WTC11 (cell line): Measurements from ENCODE around the gene CERS3. TPM values are rescaled to one million over a fixed set of nuclear protein-coding genes. Genes with fewer than 3 reads are reported as not detected.

Experiments
- ATAC-seq: fragments of 200-7000 bp; cut with Tn5 transposase; 2 replicates; pipeline ENCODE4 v1.10.0; 2021; ENCODE audit warnings: mild to moderate bottlenecking, moderate library complexity
- CTCF ChIA-PET: fragments of 300-600 bp; sonication (Branson Sonifier 250); formaldehyde crosslinking; loops from one replicate; lab custom pipeline; 2021; ENCODE audit warnings: antibody characterized with exemption; lab: Charles Lee
- POLR2A ChIA-PET: fragments of 350-600 bp; sonication (Branson Sonifier 250); formaldehyde crosslinking; loops from one replicate; lab custom pipeline; 2021; ENCODE audit warnings: antibody characterized with exemption; lab: Charles Lee
- DNase-seq: peaks from one replicate; pipeline ENCODE4 v3.0.0; 2021; ENCODE audit warnings: low spot score
- H3K27ac Mint-ChIP-seq: 2 replicates; pipeline ENCODE4 v1.8.0; 2021; ENCODE audit warnings: mixed read lengths
- H3K27me3 Mint-ChIP-seq: 2 replicates; pipeline ENCODE4 v1.8.0; 2021; ENCODE audit warnings: low read depth, mild to moderate bottlenecking, moderate library complexity, mixed read lengths
- H3K36me3 Mint-ChIP-seq: 2 replicates; pipeline ENCODE4 v1.8.0; 2021; ENCODE audit warnings: mixed read lengths
- H3K4me1 Mint-ChIP-seq: 2 replicates; pipeline ENCODE4 v1.8.0; 2022; ENCODE audit warnings: mixed read lengths
- H3K4me3 Mint-ChIP-seq: 2 replicates; pipeline ENCODE4 v1.8.0; 2021; ENCODE audit warnings: mild to moderate bottlenecking, moderate library complexity, mixed read lengths
- H3K9me3 Mint-ChIP-seq: 2 replicates; pipeline ENCODE4 v1.8.0; 2021; ENCODE audit warnings: mixed read lengths
- AR ChIP-seq: fragments of 250-450 bp; sonication (Bioruptor Pico); IDR thresholded peaks from 2 replicates; pipeline ENCODE4 v1.9.0; 2021; ENCODE audit warnings: mild to moderate bottlenecking
- FOXP1 ChIP-seq: sonication (generic); formaldehyde crosslinking; IDR thresholded peaks from 2 replicates; pipeline ENCODE4 v1.8.0; 2022; ENCODE audit warnings: missing genetic modification reagents, mild to moderate bottlenecking, moderate library complexity, borderline replicate concordance
- FOXP4 ChIP-seq: sonication (generic); formaldehyde crosslinking; IDR thresholded peaks from 2 replicates; pipeline ENCODE4 v1.8.0; 2022; ENCODE audit warnings: mild to moderate bottlenecking, missing genetic modification reagents
- GABPB1 ChIP-seq: sonication (generic); formaldehyde crosslinking; IDR thresholded peaks from 2 replicates; pipeline ENCODE4 v1.8.1; 2023; ENCODE audit warnings: mild to moderate bottlenecking, missing genetic modification reagents
- GRHL2 ChIP-seq: fragments of 250-450 bp; sonication (Bioruptor Pico); IDR thresholded peaks from 2 replicates; pipeline ENCODE4 v1.8.0; 2022; ENCODE audit warnings: mild to moderate bottlenecking, moderate library complexity; ENCODE audit not compliant: insufficient replicate concordance, severe bottlenecking
- HMGXB4 ChIP-seq: sonication (generic); formaldehyde crosslinking; IDR thresholded peaks from 2 replicates; pipeline ENCODE4 v1.8.1; 2023; ENCODE audit warnings: mild to moderate bottlenecking, moderate library complexity, missing genetic modification reagents
- IRF2 ChIP-seq: sonication (generic); formaldehyde crosslinking; IDR thresholded peaks from 2 replicates; pipeline ENCODE4 v1.8.0; 2022; ENCODE audit warnings: low read depth, missing genetic modification reagents, borderline replicate concordance
- JAZF1 ChIP-seq: fragments of 250-450 bp; sonication (Bioruptor Pico); IDR thresholded peaks from 2 replicates; pipeline ENCODE4 v1.9.0; 2021; ENCODE audit warnings: moderate library complexity, mild to moderate bottlenecking, inconsistent platforms
- MXD4 ChIP-seq: fragments of 250-450 bp; sonication (Bioruptor Pico); IDR thresholded peaks from 2 replicates; pipeline ENCODE4 v1.8.0; 2021; ENCODE audit warnings: mild to moderate bottlenecking, moderate library complexity, borderline replicate concordance
- NR3C1 ChIP-seq: sonication (generic); formaldehyde crosslinking; conservative IDR thresholded peaks from 2 replicates; pipeline ENCODE4 v1.8.1; 2023; ENCODE audit warnings: low read depth, mild to moderate bottlenecking, missing genetic modification reagents
- PRDM15 ChIP-seq: sonication (generic); formaldehyde crosslinking; IDR thresholded peaks from 2 replicates; pipeline ENCODE4 v1.8.0; 2022; ENCODE audit warnings: missing genetic modification reagents
- TP53 ChIP-seq: sonication (generic); formaldehyde crosslinking; IDR thresholded peaks from 2 replicates; pipeline ENCODE4 v1.8.1; 2023; ENCODE audit warnings: mild to moderate bottlenecking, missing genetic modification reagents
- ZNF121 ChIP-seq: sonication (generic); formaldehyde crosslinking; IDR thresholded peaks from 2 replicates; pipeline ENCODE4 v1.8.0; 2023; ENCODE audit warnings: missing genetic modification reagents
- ZNF219 ChIP-seq: sonication (generic); formaldehyde crosslinking; IDR thresholded peaks from 2 replicates; pipeline ENCODE4 v1.8.0; 2023; ENCODE audit warnings: missing genetic modification reagents, mild to moderate bottlenecking, borderline replicate concordance
- ZNF232 ChIP-seq: sonication (generic); formaldehyde crosslinking; IDR thresholded peaks from 2 replicates; pipeline ENCODE4 v1.8.0; 2022; ENCODE audit warnings: mild to moderate bottlenecking, missing genetic modification reagents
- ZNF416 ChIP-seq: fragments of 250-450 bp; sonication (Bioruptor Pico); IDR thresholded peaks from 2 replicates; pipeline ENCODE4 v1.9.0; 2021; ENCODE audit warnings: mild to moderate bottlenecking, inconsistent platforms
- ZNF423 ChIP-seq: fragments of 250-450 bp; sonication (Bioruptor Pico); IDR thresholded peaks from 2 replicates; pipeline ENCODE4 v2.1.2; 2022; ENCODE audit warnings: mild to moderate bottlenecking, moderate library complexity
- total RNA-seq: library from RNA; stranded (reverse); gene quantifications from 3 replicates; pipeline ENCODE4 v1.2.3, GENCODE V29; 2021
- TF ChIP-seq, protein P1 (sequence below): fragments of 250-450 bp; sonication (Bioruptor Pico); IDR thresholded peaks from 2 replicates; pipeline ENCODE4 v1.9.0; 2021; ENCODE audit warnings: moderate library complexity, mild to moderate bottlenecking, inconsistent platforms, borderline replicate concordance
- TF ChIP-seq, protein P2 (sequence below): sonication (generic); formaldehyde crosslinking; IDR thresholded peaks from 2 replicates; pipeline ENCODE4 v1.8.1; 2022; ENCODE audit warnings: missing genetic modification reagents, borderline replicate concordance
- TF ChIP-seq, protein P3 (sequence below): sonication (generic); formaldehyde crosslinking; conservative IDR thresholded peaks from 2 replicates; pipeline ENCODE4 v1.8.1; 2022; ENCODE audit warnings: mild to moderate bottlenecking, missing genetic modification reagents

The CERS3 gene
- total RNA-seq, 1 experiment from 2014 or later: 0.74 TPM

GRCh38 chr15:100433304-100433703, 95.4 kb downstream of the CERS3 start:
- no peak overlapping the region for H3K4me3 Mint-ChIP-seq
- no peaks in the 10 kb centered on the region for H3K36me3 Mint-ChIP-seq
- ATAC-seq: no peak
- H3K27ac Mint-ChIP-seq: no peak overlapping the region
- POLR2A ChIA-PET: no interaction called here
- H3K9me3 Mint-ChIP-seq: peaks cover 17% of the 10 kb centered on the region
- H3K4me1 Mint-ChIP-seq: peaks cover 6% of the 10 kb centered on the region
- DNase-seq: no peak
- TF ChIP-seq, protein P1, sequence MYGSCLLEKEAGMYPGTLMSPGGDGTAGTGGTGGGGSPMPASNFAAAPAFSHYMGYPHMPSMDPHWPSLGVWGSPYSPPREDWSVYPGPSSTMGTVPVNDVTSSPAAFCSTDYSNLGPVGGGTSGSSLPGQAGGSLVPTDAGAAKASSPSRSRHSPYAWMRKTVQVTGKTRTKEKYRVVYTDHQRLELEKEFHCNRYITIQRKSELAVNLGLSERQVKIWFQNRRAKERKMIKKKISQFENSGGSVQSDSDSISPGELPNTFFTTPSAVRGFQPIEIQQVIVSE: no peak
- TF ChIP-seq, protein P2, sequence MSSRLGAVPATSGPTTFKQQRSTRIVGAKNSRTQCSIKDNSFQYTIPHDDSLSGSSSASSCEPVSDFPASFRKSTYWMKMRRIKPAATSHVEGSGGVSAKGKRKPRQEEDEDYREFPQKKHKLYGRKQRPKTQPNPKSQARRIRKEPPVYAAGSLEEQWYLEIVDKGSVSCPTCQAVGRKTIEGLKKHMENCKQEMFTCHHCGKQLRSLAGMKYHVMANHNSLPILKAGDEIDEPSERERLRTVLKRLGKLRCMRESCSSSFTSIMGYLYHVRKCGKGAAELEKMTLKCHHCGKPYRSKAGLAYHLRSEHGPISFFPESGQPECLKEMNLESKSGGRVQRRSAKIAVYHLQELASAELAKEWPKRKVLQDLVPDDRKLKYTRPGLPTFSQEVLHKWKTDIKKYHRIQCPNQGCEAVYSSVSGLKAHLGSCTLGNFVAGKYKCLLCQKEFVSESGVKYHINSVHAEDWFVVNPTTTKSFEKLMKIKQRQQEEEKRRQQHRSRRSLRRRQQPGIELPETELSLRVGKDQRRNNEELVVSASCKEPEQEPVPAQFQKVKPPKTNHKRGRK (CRISPR knock-in tag): no peak
- TF ChIP-seq TP53 (CRISPR knock-in tag) (no peak), FOXP4 (CRISPR knock-in tag) (no peak), ZNF219 (no peak), ZNF121 (CRISPR knock-in tag) (no peak), MXD4 (CRISPR knock-in tag) (no peak), ZNF416 (CRISPR knock-in tag) (no peak), FOXP1 (no peak), ZNF423 (CRISPR knock-in tag) (no peak), GABPB1 (CRISPR knock-in tag) (no peak), ZNF232 (CRISPR knock-in tag) (no peak), GRHL2 (CRISPR knock-in tag) (no peak)
- no peaks in the 10 kb centered on the region; the same call in 1 of the 2 replicates for H3K27me3 Mint-ChIP-seq
- CTCF ChIA-PET: interaction anchor here (0.7 to 2.8 kb wide), 2 partner anchors 83 to 169 kb away, joined by 3 to 12 read pairs; partner anchors contain the start of genes ASB7 and LINS1

- POLR2A ChIA-PET: no interaction called here
- no peaks in the 10 kb centered on the region; the same call in 1 of the 2 replicates for H3K27me3 Mint-ChIP-seq
- no peak for ATAC-seq
- no peak overlapping the region for H3K4me3 Mint-ChIP-seq
- H3K4me1 Mint-ChIP-seq: peaks cover 6% of the 10 kb centered on the region
- no peak overlapping the region for H3K27ac Mint-ChIP-seq
- CTCF ChIA-PET: no interaction called here
- peaks cover 21% of the 10 kb centered on the region for H3K9me3 Mint-ChIP-seq
- no peak for DNase-seq
- H3K36me3 Mint-ChIP-seq: peaks cover 3% of the 10 kb centered on the region
- no peak for TF ChIP-seq HMGXB4 (CRISPR knock-in tag)
- TF ChIP-seq, protein P3, sequence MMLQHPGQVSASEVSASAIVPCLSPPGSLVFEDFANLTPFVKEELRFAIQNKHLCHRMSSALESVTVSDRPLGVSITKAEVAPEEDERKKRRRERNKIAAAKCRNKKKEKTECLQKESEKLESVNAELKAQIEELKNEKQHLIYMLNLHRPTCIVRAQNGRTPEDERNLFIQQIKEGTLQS: no peak
- TF ChIP-seq PRDM15: no peak
- no peak for TF ChIP-seq IRF2 (CRISPR knock-in tag)
- TF ChIP-seq NR3C1 (CRISPR knock-in tag): no peak
- TF ChIP-seq AR (CRISPR knock-in tag): no peak
- no peak for TF ChIP-seq JAZF1 (CRISPR knock-in tag)
- TF ChIP-seq ZNF121 (CRISPR knock-in tag): no peak
Observed at GRCh38 chr15:100430411-100430810, 98.3 kb downstream of the CERS3 start.
